ENCODE results near the gene SRGAP1.

The SRGAP1 gene

DNA sequence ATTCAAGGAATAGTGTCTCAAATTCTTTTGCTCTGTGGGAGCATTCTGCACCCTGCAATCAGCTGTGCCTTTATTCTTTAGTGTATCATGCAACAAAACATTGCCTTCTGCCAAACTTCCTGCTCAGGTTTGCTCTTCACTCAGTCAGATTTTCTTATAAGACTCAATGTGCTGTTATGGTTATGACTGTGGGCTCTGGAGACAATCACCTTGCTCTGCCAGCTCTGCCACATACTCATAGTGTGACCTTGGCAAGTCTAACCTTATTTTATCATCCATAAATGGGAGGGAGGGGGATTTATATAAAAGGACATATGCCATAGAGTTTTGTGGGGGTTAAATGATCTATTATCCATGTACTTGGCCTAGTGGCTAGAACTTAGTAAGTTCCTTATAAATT, 51.3 kb downstream of the SRGAP1 start:
- H3K9me3 Mint-ChIP-seq = no peaks in the 10 kb centered on the region
- no peaks in the 10 kb centered on the region for H3K36me3 Mint-ChIP-seq
- DNase-seq (no peak), ATAC-seq (replicated peaks) (no peak)
- H3K4me1 Mint-ChIP-seq = no peaks in the 10 kb centered on the region
- H3K27me3 Mint-ChIP-seq = no peaks in the 10 kb centered on the region
- no peak overlapping the region for H3K27ac Mint-ChIP-seq
- H3K4me3 Mint-ChIP-seq = no peak overlapping the region

DNA sequence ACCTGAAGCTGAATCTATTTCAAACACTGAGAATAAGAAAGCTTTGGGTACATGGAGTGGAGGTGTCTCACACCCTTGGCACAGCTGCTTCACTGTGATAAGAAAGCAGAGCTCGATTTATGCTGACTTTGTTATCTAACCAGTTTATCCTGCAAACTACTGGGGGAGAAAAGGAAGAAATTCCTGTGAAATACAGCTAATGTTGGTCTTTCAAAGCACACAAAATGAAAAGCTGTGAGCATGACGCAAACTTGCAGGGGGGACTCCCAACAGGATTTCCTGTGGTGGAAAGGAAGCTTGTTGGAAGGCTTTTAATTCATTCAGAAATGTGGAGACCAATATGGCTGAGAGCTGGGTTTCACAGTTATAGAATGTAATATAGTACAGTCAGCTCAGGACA, 53.4 kb downstream of the SRGAP1 start:
- Mint-ChIP-seq H3K27me3 (no peaks in the 10 kb centered on the region), H3K36me3 (no peaks in the 10 kb centered on the region), H3K4me3 (no peak overlapping the region), H3K27ac (no peak overlapping the region), H3K4me1 (no peaks in the 10 kb centered on the region), H3K9me3 (no peaks in the 10 kb centered on the region)
- DNase-seq = no peak
- no peak for ATAC-seq (replicated peaks)

- H3K27ac Mint-ChIP-seq = no peak overlapping the region
- no peak for ATAC-seq (replicated peaks)
These were observed 54.4 kb downstream of the SRGAP1 start for GRCh38 chr12:63898764-63899337.

DNA sequence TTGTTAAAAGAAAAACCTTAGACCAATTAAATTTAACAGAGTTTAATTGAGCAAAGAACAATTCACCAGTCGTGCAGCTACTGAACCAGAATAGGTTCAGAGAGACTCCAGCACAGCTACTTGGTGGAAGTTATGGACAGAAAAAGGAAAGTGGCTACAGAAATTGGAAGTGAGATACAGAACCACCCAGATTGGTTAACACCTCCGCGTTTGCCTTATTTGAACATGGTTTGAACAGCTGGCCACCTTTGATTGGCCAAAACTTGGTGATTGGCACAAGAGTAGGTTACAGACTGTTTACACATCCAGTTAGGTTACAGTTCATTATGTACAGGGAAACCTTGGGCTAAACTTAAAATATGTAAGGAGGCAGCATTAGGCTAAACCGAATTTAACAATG, 54.9 kb downstream of the SRGAP1 start:
- no peak overlapping the region for H3K4me3 Mint-ChIP-seq
- no peaks in the 10 kb centered on the region for H3K4me1 Mint-ChIP-seq
- ATAC-seq (replicated peaks) (no peak), DNase-seq (no peak)
- H3K27ac Mint-ChIP-seq = no peak overlapping the region
- H3K27me3 Mint-ChIP-seq = no peaks in the 10 kb centered on the region
- H3K9me3 Mint-ChIP-seq = no peaks in the 10 kb centered on the region
- no peaks in the 10 kb centered on the region for H3K36me3 Mint-ChIP-seq

More at GRCh38 chr12:63898764-63899337, 54.4 kb downstream of the SRGAP1 start:
- H3K4me3 Mint-ChIP-seq = no peak overlapping the region
- H3K9me3 Mint-ChIP-seq = no peaks in the 10 kb centered on the region
- no peak for DNase-seq
- H3K27me3 Mint-ChIP-seq = no peaks in the 10 kb centered on the region
- H3K4me1 Mint-ChIP-seq = no peaks in the 10 kb centered on the region
- no peaks in the 10 kb centered on the region for H3K36me3 Mint-ChIP-seq

- Mint-ChIP-seq H3K36me3 (no peaks in the 10 kb centered on the region), H3K4me1 (no peaks in the 10 kb centered on the region), H3K4me3 (no peak overlapping the region), H3K27me3 (no peaks in the 10 kb centered on the region), H3K9me3 (no peaks in the 10 kb centered on the region), H3K27ac (no peak overlapping the region)
- DNase-seq (no peak), ATAC-seq (replicated peaks) (no peak)
These were observed 56.7 kb downstream of the SRGAP1 start for GRCh38 chr12:63900922-63901793.

GRCh38 chr12:63904653-63905052, 60.2 kb downstream of the SRGAP1 start:
- Mint-ChIP-seq H3K4me1 (no peaks in the 10 kb centered on the region), H3K4me3 (no peak overlapping the region), H3K27ac (no peak overlapping the region), H3K9me3 (peaks cover 0 to 3% of the 10 kb centered on the region in 2 donors), H3K27me3 (no peaks in the 10 kb centered on the region), H3K36me3 (no peaks in the 10 kb centered on the region)
- ATAC-seq (replicated peaks) (no peak), DNase-seq (no peak)

- no peaks in the 10 kb centered on the region for H3K4me1 Mint-ChIP-seq
- no peaks in the 10 kb centered on the region for H3K36me3 Mint-ChIP-seq
- no peak for ATAC-seq (replicated peaks)
- no peak overlapping the region for H3K4me3 Mint-ChIP-seq
- no peaks in the 10 kb centered on the region for H3K27me3 Mint-ChIP-seq
- DNase-seq = no peak
- H3K9me3 Mint-ChIP-seq = peaks cover 0 to 3% of the 10 kb centered on the region in 2 donors
- H3K27ac Mint-ChIP-seq = no peak overlapping the region
These were observed 61.0 kb downstream of the SRGAP1 start for GRCh38 chr12:63905544-63905943.

- no peaks in the 10 kb centered on the region for H3K27me3 Mint-ChIP-seq
- H3K4me3 Mint-ChIP-seq = no peak overlapping the region
- peaks cover 0 to 3% of the 10 kb centered on the region in 2 donors for H3K9me3 Mint-ChIP-seq
- H3K27ac Mint-ChIP-seq = no peak overlapping the region
- H3K4me1 Mint-ChIP-seq = no peaks in the 10 kb centered on the region
- no peak for DNase-seq
- no peak for ATAC-seq (replicated peaks)
- H3K36me3 Mint-ChIP-seq = no peaks in the 10 kb centered on the region
These were observed 62.4 kb downstream of the SRGAP1 start for GRCh38 chr12:63906876-63907275.

DNA sequence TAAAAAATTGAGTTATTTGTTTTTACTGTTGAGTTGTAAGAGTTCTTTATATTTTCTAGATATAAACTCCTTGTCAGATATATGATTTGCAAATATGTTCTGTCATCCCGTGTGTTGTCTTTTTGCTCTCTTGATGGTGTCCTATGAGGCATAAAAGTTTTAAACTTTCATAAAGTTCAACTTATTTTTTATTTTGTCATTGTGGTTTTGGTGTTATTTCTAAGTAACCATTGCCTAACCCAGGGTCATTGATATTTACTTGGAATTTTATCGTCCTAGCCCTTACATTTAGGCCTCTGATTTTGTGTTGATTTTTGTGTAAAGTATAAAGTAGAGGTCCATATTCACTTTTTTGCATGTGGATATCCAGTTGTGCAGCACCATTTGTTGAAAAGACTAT, 63.1 kb downstream of the SRGAP1 start:
- Mint-ChIP-seq H3K4me3 (no peak overlapping the region), H3K27ac (no peak overlapping the region), H3K4me1 (no peaks in the 10 kb centered on the region), H3K9me3 (peaks cover 0 to 3% of the 10 kb centered on the region in 2 donors), H3K36me3 (no peaks in the 10 kb centered on the region), H3K27me3 (no peaks in the 10 kb centered on the region)
- DNase-seq = no peak
- no peak for ATAC-seq (replicated peaks)

DNA sequence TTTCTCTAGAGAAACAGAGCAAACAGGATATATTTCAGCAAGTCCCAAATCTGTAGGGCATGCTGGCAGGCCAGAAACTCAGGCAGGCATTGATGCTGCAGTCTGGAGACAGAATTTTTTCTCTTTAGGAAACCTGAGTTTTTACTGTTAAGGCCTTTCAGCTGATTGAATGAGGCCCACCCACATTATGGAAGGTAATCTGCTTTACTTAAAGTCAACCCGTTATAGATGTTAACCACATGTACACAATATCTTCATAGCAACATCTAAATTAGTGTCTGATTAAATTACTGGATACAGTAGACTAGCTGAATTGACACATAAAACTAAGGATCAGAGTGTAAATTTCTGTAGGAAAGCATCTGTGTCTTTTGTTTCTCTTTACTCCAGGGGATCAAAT, 65.2 kb downstream of the SRGAP1 start:
- no peaks in the 10 kb centered on the region for H3K4me1 Mint-ChIP-seq
- H3K36me3 Mint-ChIP-seq = no peaks in the 10 kb centered on the region
- no peaks in the 10 kb centered on the region for H3K27me3 Mint-ChIP-seq
- no peak for ATAC-seq (replicated peaks)
- no peak overlapping the region for H3K4me3 Mint-ChIP-seq
- H3K27ac Mint-ChIP-seq = no peak overlapping the region
- H3K9me3 Mint-ChIP-seq = peaks cover 0 to 3% of the 10 kb centered on the region in 2 donors
- DNase-seq = no peak

GRCh38 chr12:63911341-63911740, 66.8 kb downstream of the SRGAP1 start:
- Mint-ChIP-seq H3K4me3 (no peak overlapping the region), H3K9me3 (peaks cover 0 to 3% of the 10 kb centered on the region in 2 donors), H3K27me3 (no peaks in the 10 kb centered on the region), H3K27ac (no peak overlapping the region), H3K36me3 (no peaks in the 10 kb centered on the region), H3K4me1 (peaks cover 0 to under 1% of the 10 kb centered on the region in 2 donors)
- ATAC-seq (replicated peaks) (no peak), DNase-seq (no peak)

- no peak overlapping the region for H3K27ac Mint-ChIP-seq
- H3K36me3 Mint-ChIP-seq = no peaks in the 10 kb centered on the region
- no peaks in the 10 kb centered on the region for H3K9me3 Mint-ChIP-seq
- no peaks in the 10 kb centered on the region for H3K27me3 Mint-ChIP-seq
- no peak for ATAC-seq (replicated peaks)
- DNase-seq = no peak
- peaks cover 0 to 6% of the 10 kb centered on the region in 2 donors for H3K4me1 Mint-ChIP-seq
- H3K4me3 Mint-ChIP-seq = no peak overlapping the region
These were observed 68.2 kb downstream of the SRGAP1 start for GRCh38 chr12:63912651-63913050.

DNA sequence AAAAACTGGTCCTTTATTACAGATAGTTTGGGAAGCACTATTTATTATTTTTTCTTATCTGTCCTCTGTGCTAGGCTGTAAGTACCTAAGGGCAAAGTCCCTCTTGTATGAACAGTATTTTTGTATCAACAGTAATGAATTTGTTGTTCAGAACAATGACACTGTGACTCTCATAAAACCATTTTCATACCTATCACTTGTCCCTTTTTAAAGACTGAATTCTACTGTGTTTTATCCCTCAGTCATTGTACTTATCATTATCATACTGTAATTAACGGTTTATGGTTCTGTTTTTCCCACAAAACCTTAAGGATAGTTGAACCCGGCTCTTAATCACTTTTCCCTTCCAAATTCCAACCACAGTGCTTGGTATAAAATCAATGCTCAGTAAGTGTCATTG, 69.4 kb downstream of the SRGAP1 start:
- ATAC-seq (replicated peaks) (no peak), DNase-seq (no peak)
- Mint-ChIP-seq H3K9me3 (no peaks in the 10 kb centered on the region), H3K4me3 (no peak overlapping the region), H3K27me3 (no peaks in the 10 kb centered on the region), H3K4me1 (peaks cover 0 to 6% of the 10 kb centered on the region in 2 donors), H3K27ac (no peak overlapping the region), H3K36me3 (no peaks in the 10 kb centered on the region)

- no peak for ATAC-seq (replicated peaks)
- no peaks in the 10 kb centered on the region for H3K27me3 Mint-ChIP-seq
These were observed 70.8 kb downstream of the SRGAP1 start for GRCh38 chr12:63915105-63915800.

More at GRCh38 chr12:63915105-63915800, 70.8 kb downstream of the SRGAP1 start:
- Mint-ChIP-seq H3K36me3 (no peaks in the 10 kb centered on the region), H3K9me3 (no peaks in the 10 kb centered on the region), H3K4me1 (peaks cover 0 to 6% of the 10 kb centered on the region in 2 donors), H3K27ac (no peak overlapping the region), H3K4me3 (no peak overlapping the region)
- no peak for DNase-seq
